ENCODE data around the gene TCF25. TPM values are rescaled to one million over a fixed set of nuclear protein-coding genes. Genes with fewer than 3 reads are reported as not detected.

Gene TCF25
- total RNA-seq, 1 experiment from 2014 or later = 298 TPM

DNA sequence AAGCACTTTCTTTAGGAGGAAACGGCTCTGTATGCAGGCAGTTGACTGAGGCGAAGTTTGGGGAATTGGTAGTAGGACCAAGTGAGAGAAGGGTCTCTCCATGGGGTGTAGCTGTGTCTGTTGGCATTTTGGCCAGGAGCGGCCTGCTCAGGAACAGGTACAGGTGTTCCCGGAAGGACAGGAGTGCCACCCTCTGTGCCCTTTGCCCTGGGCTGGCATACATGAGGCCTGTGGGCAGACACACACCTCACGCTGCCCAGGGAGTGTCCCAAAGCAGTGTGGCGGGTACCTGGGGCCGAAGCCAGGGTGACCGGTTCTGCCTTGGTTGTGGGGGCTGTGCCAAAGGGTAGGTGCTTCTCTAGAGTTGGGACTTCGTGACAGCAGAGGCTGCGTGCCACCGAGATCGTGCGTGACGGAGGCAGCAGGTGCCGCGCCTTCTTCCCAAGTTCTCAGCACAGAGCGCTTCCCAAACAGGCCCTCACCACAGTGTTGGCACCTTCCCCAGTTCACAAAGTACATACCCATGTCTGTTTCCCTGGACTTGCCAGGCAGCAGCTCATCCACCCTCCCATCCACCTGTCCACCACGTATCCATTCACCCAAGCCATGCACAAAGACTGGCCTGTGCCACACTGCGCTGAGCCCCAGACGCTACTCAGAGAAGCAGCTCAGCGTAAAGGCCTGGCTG, 19.9 kb upstream of the TCF25 start:
- Histone ChIP-seq H3K4me1 (replicated peaks; ENCODE audit: insufficient read depth) (no peaks in the 10 kb centered on the region), H3K9me3 (ENCODE audit: insufficient read depth, low read depth) (no peaks in the 10 kb centered on the region), H4K20me1 (ENCODE audit: insufficient read depth) (no peaks in the 10 kb centered on the region), H3K27ac (no peak overlapping the region), H3K27me3 (ENCODE audit: insufficient read depth, low read depth) (no peaks in the 10 kb centered on the region), H3K4me2 (no peak overlapping the region), H3F3A (ENCODE audit: insufficient read depth, low read depth) (no peaks in the 10 kb centered on the region), H3K9me2 (ENCODE audit: insufficient read depth) (no peaks in the 10 kb centered on the region), H2AFZ (no peak overlapping the region), H3K36me3 (ENCODE audit: low read depth) (no peaks in the 10 kb centered on the region), H3K4me3 (no peak overlapping the region), H3K79me2 (ENCODE audit: low read depth) (no peaks in the 10 kb centered on the region)
- no peak for DNase-seq
- CTCF ChIA-PET = interaction anchor here (0.6 kb wide), 1 partner anchor 50 kb away, joined by 3 read pairs; no protein-coding TSS in a partner anchor
- POLR2A ChIA-PET (ENCODE audit: unreplicated experiment) = no interaction called here
- intact Hi-C loops (cut with micrococcal nuclease; ENCODE audit: unreplicated experiment) = no loop called here
- no peak for TF ChIP-seq EZH2 (IDR thresholded peaks at IDR 0.05; ENCODE audit: low read depth)
- TF ChIP-seq, protein P1, sequence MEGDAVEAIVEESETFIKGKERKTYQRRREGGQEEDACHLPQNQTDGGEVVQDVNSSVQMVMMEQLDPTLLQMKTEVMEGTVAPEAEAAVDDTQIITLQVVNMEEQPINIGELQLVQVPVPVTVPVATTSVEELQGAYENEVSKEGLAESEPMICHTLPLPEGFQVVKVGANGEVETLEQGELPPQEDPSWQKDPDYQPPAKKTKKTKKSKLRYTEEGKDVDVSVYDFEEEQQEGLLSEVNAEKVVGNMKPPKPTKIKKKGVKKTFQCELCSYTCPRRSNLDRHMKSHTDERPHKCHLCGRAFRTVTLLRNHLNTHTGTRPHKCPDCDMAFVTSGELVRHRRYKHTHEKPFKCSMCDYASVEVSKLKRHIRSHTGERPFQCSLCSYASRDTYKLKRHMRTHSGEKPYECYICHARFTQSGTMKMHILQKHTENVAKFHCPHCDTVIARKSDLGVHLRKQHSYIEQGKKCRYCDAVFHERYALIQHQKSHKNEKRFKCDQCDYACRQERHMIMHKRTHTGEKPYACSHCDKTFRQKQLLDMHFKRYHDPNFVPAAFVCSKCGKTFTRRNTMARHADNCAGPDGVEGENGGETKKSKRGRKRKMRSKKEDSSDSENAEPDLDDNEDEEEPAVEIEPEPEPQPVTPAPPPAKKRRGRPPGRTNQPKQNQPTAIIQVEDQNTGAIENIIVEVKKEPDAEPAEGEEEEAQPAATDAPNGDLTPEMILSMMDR (conservative IDR thresholded peaks at IDR 0.05) = no peak
- no TSS peak for BruUV-seq (replicated peaks)

DNA sequence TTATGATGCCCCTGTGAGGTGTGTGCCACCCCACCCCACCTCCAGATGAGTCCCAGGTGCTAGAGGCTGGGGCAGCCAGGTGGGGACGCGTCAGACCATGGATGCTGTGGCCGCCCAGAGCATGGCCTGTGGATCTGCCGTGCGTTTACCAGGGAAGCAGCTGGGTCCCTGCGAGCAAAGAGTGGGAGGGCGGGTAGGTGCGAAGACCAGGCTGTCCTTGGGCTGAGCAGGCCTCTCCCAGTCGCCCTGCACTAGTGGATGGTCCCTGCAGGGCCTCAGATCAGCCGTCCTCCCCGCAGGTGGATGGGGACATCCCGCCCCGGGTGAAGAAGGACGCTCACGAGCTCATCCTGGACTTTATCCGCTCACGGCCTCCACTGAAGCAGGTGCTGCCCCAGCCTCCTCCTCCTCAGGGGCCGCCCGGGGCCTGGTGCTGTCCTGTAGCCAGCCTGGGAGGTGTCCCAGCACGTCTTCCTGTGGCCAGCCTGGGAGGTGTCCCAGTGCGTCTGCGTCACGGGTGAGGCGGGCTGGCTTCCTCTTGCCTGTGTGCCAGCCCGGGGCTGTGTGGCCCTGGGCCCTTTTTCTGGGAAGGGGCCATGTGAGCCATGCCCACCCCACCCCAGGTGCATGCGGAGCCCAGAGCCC, 18.0 kb upstream of the TCF25 start:
- no peaks in the 10 kb centered on the region for H3K79me2 ChIP-seq (ENCODE audit: low read depth)
- no peak overlapping the region for H3K27ac ChIP-seq
- no peaks in the 10 kb centered on the region for H3K9me3 ChIP-seq (ENCODE audit: insufficient read depth, low read depth)
- no peaks in the 10 kb centered on the region for H3K36me3 ChIP-seq (ENCODE audit: low read depth)
- intact Hi-C loops (cut with micrococcal nuclease; ENCODE audit: unreplicated experiment) = no loop called here
- ChIA-PET CTCF (no interaction called here), POLR2A (ENCODE audit: unreplicated experiment) (no interaction called here)
- no peak overlapping the region for H2AFZ ChIP-seq
- BruUV-seq (replicated peaks) = no TSS peak
- no peak for DNase-seq
- TF ChIP-seq, protein P1 (conservative IDR thresholded peaks at IDR 0.05) = no peak
- TF ChIP-seq EZH2 (IDR thresholded peaks at IDR 0.05; ENCODE audit: low read depth) = no peak
- no peaks in the 10 kb centered on the region for H3K27me3 ChIP-seq (ENCODE audit: insufficient read depth, low read depth)
- no peaks in the 10 kb centered on the region for H3F3A ChIP-seq (ENCODE audit: insufficient read depth, low read depth)
- no peak overlapping the region for H3K4me2 ChIP-seq
- H3K4me3 ChIP-seq = no peak overlapping the region
- H3K9me2 ChIP-seq (ENCODE audit: insufficient read depth) = no peaks in the 10 kb centered on the region
- no peaks in the 10 kb centered on the region for H4K20me1 ChIP-seq (ENCODE audit: insufficient read depth)
- H3K4me1 ChIP-seq (replicated peaks; ENCODE audit: insufficient read depth) = no peaks in the 10 kb centered on the region

DNA sequence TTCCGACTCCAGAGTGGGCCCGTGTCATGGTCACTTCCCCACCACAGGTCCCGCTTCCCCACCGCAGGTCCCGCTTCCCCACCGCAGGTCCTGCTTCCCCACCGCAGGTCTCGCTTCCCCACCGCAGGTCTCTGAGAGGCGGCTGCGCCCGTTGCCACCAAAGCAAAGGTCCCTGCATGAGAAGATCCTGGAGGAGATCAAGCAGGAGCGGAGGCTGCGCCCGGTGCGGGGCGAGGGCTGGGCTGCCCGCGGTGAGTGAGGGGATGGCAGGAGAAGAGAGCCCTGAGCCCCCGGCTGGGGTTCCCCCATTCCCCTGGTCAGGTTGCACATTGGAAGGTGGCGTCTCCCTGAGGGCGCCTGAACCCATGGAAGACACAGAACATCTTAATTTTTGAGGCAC, 17.4 kb upstream of the TCF25 start:
- Histone ChIP-seq H3K4me3 (no peak overlapping the region), H3K9me3 (ENCODE audit: insufficient read depth, low read depth) (no peaks in the 10 kb centered on the region), H4K20me1 (ENCODE audit: insufficient read depth) (0 out of 2 replicates have a peak, but pooled peaks cover under 1% of the 10 kb centered on the region), H3K79me2 (ENCODE audit: low read depth) (no peaks in the 10 kb centered on the region), H3F3A (ENCODE audit: insufficient read depth, low read depth) (no peaks in the 10 kb centered on the region), H3K4me1 (replicated peaks; ENCODE audit: insufficient read depth) (no peaks in the 10 kb centered on the region), H3K36me3 (ENCODE audit: low read depth) (no peaks in the 10 kb centered on the region), H3K27ac (no peak overlapping the region), H3K4me2 (no peak overlapping the region), H3K27me3 (ENCODE audit: insufficient read depth, low read depth) (no peaks in the 10 kb centered on the region), H2AFZ (no peak overlapping the region), H3K9me2 (ENCODE audit: insufficient read depth) (no peaks in the 10 kb centered on the region)
- BruUV-seq (replicated peaks) = no TSS peak
- intact Hi-C loops (cut with micrococcal nuclease; ENCODE audit: unreplicated experiment) = no loop called here
- ChIA-PET CTCF (no interaction called here), POLR2A (ENCODE audit: unreplicated experiment) (no interaction called here)
- no peak for DNase-seq
- no peak for TF ChIP-seq EZH2 (IDR thresholded peaks at IDR 0.05; ENCODE audit: low read depth)
- TF ChIP-seq, protein P1 (conservative IDR thresholded peaks at IDR 0.05) = no peak

Measured in PC-9 (cell line).